Measurements from ENCODE around the gene OR2V2.

DNA sequence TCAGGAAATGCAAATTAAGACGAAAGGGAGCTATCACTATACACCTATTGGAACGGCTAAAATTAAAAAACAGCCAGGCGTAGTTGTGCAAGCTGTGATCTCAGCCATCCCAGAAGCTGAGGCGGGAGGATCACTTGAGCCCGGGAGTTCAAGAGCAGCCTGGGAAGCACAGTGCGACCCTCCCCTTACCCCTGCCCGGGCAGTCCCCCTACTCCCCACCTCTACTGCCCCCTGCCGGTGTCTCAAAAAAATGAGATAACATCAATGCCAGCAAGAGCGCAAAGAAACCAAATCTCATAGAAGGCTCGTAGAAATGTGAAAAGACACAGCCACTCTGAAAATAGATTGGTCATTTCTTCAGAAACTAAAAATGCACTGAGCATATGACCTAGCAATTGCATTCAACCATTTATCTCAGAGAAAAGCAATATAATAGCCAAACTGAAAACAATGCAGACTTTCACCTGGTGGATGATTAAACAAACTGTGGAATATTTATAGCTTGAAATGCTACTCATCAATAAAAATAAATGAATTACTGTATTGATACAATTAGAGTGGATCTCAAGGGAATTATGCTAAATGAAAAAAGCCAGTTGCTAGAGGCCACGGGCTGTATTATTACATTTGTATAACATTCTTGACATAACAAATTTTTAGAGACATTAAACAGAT is 20.6 kb downstream of the OR2V2 start:
- TF ChIP-seq CTCF (IDR thresholded peaks at IDR 0.05) (peak in 1 of 7 experiments; percentile 17), POLR2A (IDR thresholded peaks at IDR 0.05) (no peak), POLR2AphosphoS5 (IDR thresholded peaks at IDR 0.05) (no peak), EP300 (IDR thresholded peaks at IDR 0.05) (no peak)
